H9 (cell line): ENCODE measurements around the gene RNF213. TPM values are rescaled to one million over a fixed set of nuclear protein-coding genes. Genes with fewer than 3 reads are reported as not detected.

Experiments used
- DNase-seq: peaks from one replicate; pipeline ENCODE4 v3.0.0-alpha.2; 2017
- H2AFZ ChIP-seq: one replicate; pipeline ENCODE4 v1.6.1; 2013; ENCODE audit warnings: mild to moderate bottlenecking, low read length, control low read depth, moderate library complexity
- H2AK5ac ChIP-seq: 2 replicates; pipeline ENCODE4 v1.6.1; 2013; ENCODE audit warnings: low read length, control low read depth, mixed read lengths; ENCODE audit not compliant: insufficient read length
- H2BK120ac ChIP-seq: one replicate; pipeline ENCODE4 v1.6.1; 2013; ENCODE audit warnings: low read depth, mild to moderate bottlenecking, low read length, control low read depth, inconsistent platforms; ENCODE audit not compliant: poor library complexity, severe bottlenecking
- H2BK12ac ChIP-seq: 2 replicates; pipeline ENCODE4 v1.6.1; 2013; ENCODE audit warnings: low read length, control low read depth, mixed read lengths, low read depth; ENCODE audit not compliant: insufficient read length
- H2BK15ac ChIP-seq: 2 replicates; pipeline ENCODE4 v1.6.1; 2013; ENCODE audit warnings: low read depth, low read length, control low read depth
- H2BK20ac ChIP-seq: one replicate; pipeline ENCODE4 v1.6.1; 2013; ENCODE audit warnings: low read depth, mild to moderate bottlenecking, low read length, control low read depth, inconsistent platforms; ENCODE audit not compliant: poor library complexity, severe bottlenecking
- H2BK5ac ChIP-seq: 2 replicates; pipeline ENCODE4 v1.6.1; 2013; ENCODE audit warnings: low read length, control low read depth, mixed read lengths; ENCODE audit not compliant: insufficient read length
- H3K14ac ChIP-seq: 2 replicates; pipeline ENCODE4 v1.6.1; 2013; ENCODE audit warnings: low read length, control low read depth; ENCODE audit not compliant: insufficient read depth
- H3K18ac ChIP-seq: 2 replicates; pipeline ENCODE4 v1.6.1; 2013; ENCODE audit warnings: low read depth, mild to moderate bottlenecking, mixed read lengths, low read length, control low read depth; ENCODE audit not compliant: insufficient read length
- H3K23ac ChIP-seq: 2 replicates; pipeline ENCODE4 v1.6.1; 2013; ENCODE audit warnings: low read length, control low read depth, mixed read lengths, low read depth; ENCODE audit not compliant: insufficient read length
- H3K23me2 ChIP-seq: 2 replicates; pipeline ENCODE4 v1.6.1; 2013; ENCODE audit warnings: low read depth, mild to moderate bottlenecking, mixed read lengths, low read length, control low read depth; ENCODE audit not compliant: insufficient read length, poor library complexity, severe bottlenecking
- H3K27ac ChIP-seq: 2 replicates; pipeline ENCODE4 v1.5.1; 2013; ENCODE audit warnings: low read length, control low read depth, mixed read lengths, low read depth; ENCODE audit not compliant: insufficient read length
- H3K27me3 ChIP-seq: 2 replicates; pipeline ENCODE4 v1.6.1; 2013; ENCODE audit warnings: low read length, control low read depth, inconsistent platforms; ENCODE audit not compliant: insufficient read depth
- H3K4ac ChIP-seq: 2 replicates; pipeline ENCODE4 v1.6.1; 2013; ENCODE audit warnings: low read depth, mild to moderate bottlenecking, control low read depth, inconsistent platforms, low read length, moderate library complexity
- H3K4me1 ChIP-seq: 2 replicates; pipeline ENCODE4 v1.6.1; 2013; ENCODE audit warnings: low read length, control low read depth, inconsistent platforms; ENCODE audit not compliant: insufficient read depth
- H3K4me2 ChIP-seq: 2 replicates; pipeline ENCODE4 v1.6.1; 2013; ENCODE audit warnings: low read length, control low read depth, mixed read lengths; ENCODE audit not compliant: insufficient read length, insufficient read depth
- H3K56ac ChIP-seq: 2 replicates; pipeline ENCODE4 v1.6.1; 2013; ENCODE audit warnings: low read depth, mild to moderate bottlenecking, mixed read lengths, low read length, control low read depth; ENCODE audit not compliant: insufficient read length
- H3K79me1 ChIP-seq: 2 replicates; pipeline ENCODE4 v1.6.1; 2013; ENCODE audit warnings: low read depth, mild to moderate bottlenecking, moderate library complexity, low read length, control low read depth, inconsistent platforms; ENCODE audit not compliant: insufficient read depth, poor library complexity, severe bottlenecking
- H3K79me2 ChIP-seq: 2 replicates; pipeline ENCODE4 v1.6.1; 2013; ENCODE audit warnings: low read length, control low read depth, inconsistent platforms; ENCODE audit not compliant: insufficient read depth
- H3K9ac ChIP-seq: 2 replicates; pipeline ENCODE4 v1.6.1; 2013; ENCODE audit warnings: low read length, control low read depth, mixed read lengths; ENCODE audit not compliant: insufficient read length; ENCODE audit errors: extremely low read depth
- H3K9me3 ChIP-seq: one replicate; pipeline ENCODE4 v1.6.1; 2013; ENCODE audit warnings: low read depth, low read length, inconsistent platforms; ENCODE audit not compliant: control insufficient read depth
- H3T11ph ChIP-seq: one replicate; pipeline ENCODE4 v1.6.1; 2013; ENCODE audit warnings: mild to moderate bottlenecking, low read length, control low read depth, inconsistent platforms
- H4K20me1 ChIP-seq: one replicate; pipeline ENCODE4 v1.6.1; 2013; ENCODE audit not compliant: control insufficient read depth, insufficient read length, insufficient read depth
- H4K5ac ChIP-seq: 2 replicates; pipeline ENCODE4 v1.6.1; 2013; ENCODE audit warnings: low read depth, mild to moderate bottlenecking, mixed read lengths, low read length, control low read depth; ENCODE audit not compliant: insufficient read length
- H4K8ac ChIP-seq: replicated peaks from 2 replicates; pipeline ENCODE4 v1.6.1; 2013; ENCODE audit warnings: low read length, control low read depth, mixed read lengths, low read depth; ENCODE audit not compliant: insufficient read length
- H4K91ac ChIP-seq: 2 replicates; pipeline ENCODE4 v1.6.1; 2013; ENCODE audit warnings: low read depth, mild to moderate bottlenecking, moderate library complexity, mixed read lengths, low read length, control low read depth; ENCODE audit not compliant: insufficient read length
- H3K27ac Mint-ChIP-seq, 3 experiments: 2 replicates in 2 of 3; 3 replicates in 1 of 3; pipeline ENCODE4 v1.8.0; 2020 to 2021; ENCODE audit warnings: mixed read lengths in 3 of 3, mild to moderate bottlenecking in 1 of 3, moderate library complexity in 1 of 3
- H3K27me3 Mint-ChIP-seq: 2 replicates; pipeline ENCODE4 v1.8.0; 2021; ENCODE audit warnings: low read depth, mild to moderate bottlenecking, moderate library complexity, mixed read lengths
- H3K36me3 Mint-ChIP-seq, 3 experiments: 2 replicates in 2 of 3; 3 replicates in 1 of 3; pipeline ENCODE4 v1.8.0; 2020 to 2021; ENCODE audit warnings: low read depth in 3 of 3, mixed read lengths in 3 of 3; ENCODE audit not compliant: insufficient read depth in 1 of 3
- H3K4me1 Mint-ChIP-seq, 2 experiments: 2 replicates each; pipeline ENCODE4 v1.8.0; 2020; ENCODE audit warnings: mixed read lengths in 2 of 2
- H3K4me3 Mint-ChIP-seq, 2 experiments: 2 replicates in 1 of 2; 3 replicates in 1 of 2; pipeline ENCODE4 v1.8.0; 2020 to 2021; ENCODE audit warnings: mild to moderate bottlenecking in 2 of 2, mixed read lengths in 2 of 2, moderate library complexity in 1 of 2
- H3K9me3 Mint-ChIP-seq, 2 experiments: 2 replicates in 1 of 2; 3 replicates in 1 of 2; pipeline ENCODE4 v1.8.0; 2020; ENCODE audit warnings: mild to moderate bottlenecking in 2 of 2, mixed read lengths in 2 of 2, moderate library complexity in 1 of 2
- WGBS: extraction: QIAGEN DNeasy Blood & Tissue Kit; methylation state at CpG from one replicate; pipeline ENCODE4 v1.1.7; 2013; ENCODE audit warnings: missing lambda C conversion rate, low lambda C conversion rate, mixed read lengths; ENCODE audit not compliant: insufficient read length; ENCODE audit errors: extremely low coverage; 5-methylcytosine and 5-hydroxymethylcytosine counted together
- total RNA-seq: library from RNA; stranded (reverse); gene quantifications from 2 replicates; pipeline ENCODE4 v1.2.1, GENCODE V29; 2021
- TF ChIP-seq, protein P1 (sequence below): fragments of 200-600 bp; sonication (generic); conservative IDR thresholded peaks from 3 replicates; pipeline ENCODE4 v1.8.0; 2021; ENCODE audit warnings: antibody characterized with exemption, mild to moderate bottlenecking

Gene RNF213
- total RNA-seq, 1 experiment from 2014 or later = 34.3 TPM

GRCh38 chr17:80256034-80256350, 4.7 kb upstream of the RNF213 start:
- H2BK120ac ChIP-seq = no peak overlapping the region
- H3K36me3 Mint-ChIP-seq = peaks cover 2 to 8% (median 4%) of the 10 kb centered on the region in 3 experiments; a peak in 5 of 7 replicates
- H2BK5ac ChIP-seq = no peak overlapping the region
- TF ChIP-seq, protein P1, sequence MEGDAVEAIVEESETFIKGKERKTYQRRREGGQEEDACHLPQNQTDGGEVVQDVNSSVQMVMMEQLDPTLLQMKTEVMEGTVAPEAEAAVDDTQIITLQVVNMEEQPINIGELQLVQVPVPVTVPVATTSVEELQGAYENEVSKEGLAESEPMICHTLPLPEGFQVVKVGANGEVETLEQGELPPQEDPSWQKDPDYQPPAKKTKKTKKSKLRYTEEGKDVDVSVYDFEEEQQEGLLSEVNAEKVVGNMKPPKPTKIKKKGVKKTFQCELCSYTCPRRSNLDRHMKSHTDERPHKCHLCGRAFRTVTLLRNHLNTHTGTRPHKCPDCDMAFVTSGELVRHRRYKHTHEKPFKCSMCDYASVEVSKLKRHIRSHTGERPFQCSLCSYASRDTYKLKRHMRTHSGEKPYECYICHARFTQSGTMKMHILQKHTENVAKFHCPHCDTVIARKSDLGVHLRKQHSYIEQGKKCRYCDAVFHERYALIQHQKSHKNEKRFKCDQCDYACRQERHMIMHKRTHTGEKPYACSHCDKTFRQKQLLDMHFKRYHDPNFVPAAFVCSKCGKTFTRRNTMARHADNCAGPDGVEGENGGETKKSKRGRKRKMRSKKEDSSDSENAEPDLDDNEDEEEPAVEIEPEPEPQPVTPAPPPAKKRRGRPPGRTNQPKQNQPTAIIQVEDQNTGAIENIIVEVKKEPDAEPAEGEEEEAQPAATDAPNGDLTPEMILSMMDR = no peak
- H3K27ac Mint-ChIP-seq = no peak overlapping the region
- no peak overlapping the region for H3K4me2 ChIP-seq
- no peak overlapping the region for H4K5ac ChIP-seq
- no peak overlapping the region for H4K91ac ChIP-seq
- H3K18ac ChIP-seq = no peak overlapping the region
- H4K20me1 ChIP-seq = no peaks in the 10 kb centered on the region
- no peak overlapping the region for H2AK5ac ChIP-seq
- H3K79me2 ChIP-seq = no peaks in the 10 kb centered on the region
- H3K9me3 ChIP-seq = no peaks in the 10 kb centered on the region
- no peak overlapping the region for H3K56ac ChIP-seq
- no peak overlapping the region for H2BK15ac ChIP-seq
- H3K4ac ChIP-seq = no peak overlapping the region
- no peak for DNase-seq
- no peak overlapping the region for H3K4me3 Mint-ChIP-seq
- H3K27me3 ChIP-seq = no peaks in the 10 kb centered on the region
- H3K14ac ChIP-seq = no peak overlapping the region
- no peak overlapping the region for H2BK12ac ChIP-seq
- H3K23ac ChIP-seq = no peak overlapping the region
- no peak overlapping the region for H3T11ph ChIP-seq
- no peak overlapping the region for H4K8ac ChIP-seq
- H3K4me1 Mint-ChIP-seq = peaks cover 23 to 29% of the 10 kb centered on the region in 2 experiments
- H2AFZ ChIP-seq = no peak overlapping the region
- H3K27me3 Mint-ChIP-seq = no peaks in the 10 kb centered on the region
- no peak overlapping the region for H2BK20ac ChIP-seq
- H3K27ac ChIP-seq = no peak overlapping the region
- no peaks in the 10 kb centered on the region; a peak in 1 of 5 replicates for H3K9me3 Mint-ChIP-seq
- no peaks in the 10 kb centered on the region for H3K79me1 ChIP-seq
- no peaks in the 10 kb centered on the region for H3K23me2 ChIP-seq
- no peak overlapping the region for H3K9ac ChIP-seq
- no CpG with 5 or more reads among the region's 5 CpGs for WGBS
- H3K4me1 ChIP-seq = peaks cover 7% of the 10 kb centered on the region; the same call in 1 of the 2 replicates
